CD4-positive, alpha-beta T cell treated with Interleukin-15 for 4 hours (primary cell): ENCODE measurements around the gene DIP2A.

ENCODE experiments used
- DNase-seq: peaks from one replicate; pipeline ENCODE4 v3.0.0-alpha.2; 2020; ENCODE audit warnings: low spot score

DIP2A gene

GRCh38 chr21:46597896-46598343 lies 139.2 kb downstream of the DIP2A start:
- DNase-seq = no peak

- peak; percentile 18 for DNase-seq
Measured at GRCh38 chr21:46598581-46599572, 140.2 kb downstream of the DIP2A start.

- no peak for DNase-seq
Measured at GRCh38 chr21:46600305-46600704, 141.6 kb downstream of the DIP2A start.

- DNase-seq = no peak
Measured at GRCh38 chr21:46600978-46601377, 142.3 kb downstream of the DIP2A start.

GRCh38 chr21:46603228-46603627 lies 144.5 kb downstream of the DIP2A start:
- DNase-seq = no peak

GRCh38 chr21:46604329-46604974 lies 145.8 kb downstream of the DIP2A start:
- no peak for DNase-seq

GRCh38 chr21:46604975-46605766 lies 146.5 kb downstream of the DIP2A start, which contains the start of gene S100B:
S100B (minus strand) TSS chr21:46605082; CDS start chr21:46602415, 2,667 bp downstream.
- DNase-seq = no peak

GRCh38 chr21:46605767-46606426 lies 147.2 kb downstream of the DIP2A start:
- DNase-seq = peak; percentile 54

- DNase-seq = no peak
Measured at GRCh38 chr21:46606427-46606813, 147.7 kb downstream of the DIP2A start.

GRCh38 chr21:46607636-46608035 lies 148.9 kb downstream of the DIP2A start:
- no peak for DNase-seq

GRCh38 chr21:46608672-46609111 lies 150.0 kb downstream of the DIP2A start:
- no peak for DNase-seq

- DNase-seq = no peak
Measured at GRCh38 chr21:46610018-46610701, 151.5 kb downstream of the DIP2A start.

GRCh38 chr21:46613391-46613790 lies 154.7 kb downstream of the DIP2A start:
- DNase-seq = no peak

GRCh38 chr21:46616050-46616449 lies 157.4 kb downstream of the DIP2A start:
- DNase-seq = no peak

- DNase-seq = no peak
Measured at GRCh38 chr21:46616656-46617055, 158.0 kb downstream of the DIP2A start.

GRCh38 chr21:46617267-46618051 lies 158.8 kb downstream of the DIP2A start:
- no peak for DNase-seq

- DNase-seq = no peak
Measured at GRCh38 chr21:46618738-46619379, 160.2 kb downstream of the DIP2A start.
